Measurements from ENCODE around the gene RXRB. TPM values are rescaled to one million over a fixed set of nuclear protein-coding genes. Genes with fewer than 3 reads are reported as not detected.

The RXRB gene
- total RNA-seq, 1 donor from 2014 or later: 61.9 TPM

DNA sequence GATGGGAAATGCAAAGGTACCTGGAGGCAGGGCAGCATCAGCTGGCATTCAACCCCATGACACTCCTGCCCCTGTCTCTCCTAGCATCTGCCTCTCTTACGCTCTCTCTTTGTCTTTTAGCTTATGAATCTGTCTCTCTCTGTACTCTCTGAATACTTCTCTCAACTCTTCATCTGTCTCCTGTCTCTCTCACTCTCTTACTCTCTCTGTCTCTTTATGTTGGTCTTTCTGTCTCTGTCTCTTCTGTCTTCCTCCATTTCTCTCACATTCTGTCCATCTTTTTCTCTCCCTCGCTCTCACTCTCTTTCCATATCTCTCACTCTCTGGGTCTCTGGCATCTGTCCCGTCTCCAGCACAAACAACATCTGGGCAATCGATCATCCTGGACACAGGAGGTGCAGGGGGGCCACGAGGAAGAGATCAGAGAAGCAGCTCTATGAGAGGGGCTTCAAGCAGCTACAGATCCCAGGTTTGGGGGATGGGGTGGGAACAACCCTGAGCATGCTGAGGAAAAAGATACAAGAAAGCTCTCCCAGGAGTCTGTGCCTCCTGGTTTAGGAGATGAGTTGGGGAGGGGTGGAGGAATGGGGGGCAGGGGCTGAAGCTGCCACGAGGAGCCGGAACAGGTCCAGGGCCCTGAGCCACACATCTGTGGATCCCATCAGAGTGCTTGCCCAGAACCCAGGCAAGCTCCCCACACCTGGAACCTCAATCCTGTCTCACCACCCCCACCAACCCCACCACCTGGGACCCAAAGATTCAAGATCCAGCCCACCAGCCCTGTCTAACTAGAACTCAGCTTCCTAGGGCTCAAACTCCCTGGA, 10.6 kb downstream of the RXRB start:
- H3K27me3 Mint-ChIP-seq: peaks cover 47% of the 10 kb centered on the region
- H3K27ac Mint-ChIP-seq: no peak overlapping the region
- TF ChIP-seq, protein P1, sequence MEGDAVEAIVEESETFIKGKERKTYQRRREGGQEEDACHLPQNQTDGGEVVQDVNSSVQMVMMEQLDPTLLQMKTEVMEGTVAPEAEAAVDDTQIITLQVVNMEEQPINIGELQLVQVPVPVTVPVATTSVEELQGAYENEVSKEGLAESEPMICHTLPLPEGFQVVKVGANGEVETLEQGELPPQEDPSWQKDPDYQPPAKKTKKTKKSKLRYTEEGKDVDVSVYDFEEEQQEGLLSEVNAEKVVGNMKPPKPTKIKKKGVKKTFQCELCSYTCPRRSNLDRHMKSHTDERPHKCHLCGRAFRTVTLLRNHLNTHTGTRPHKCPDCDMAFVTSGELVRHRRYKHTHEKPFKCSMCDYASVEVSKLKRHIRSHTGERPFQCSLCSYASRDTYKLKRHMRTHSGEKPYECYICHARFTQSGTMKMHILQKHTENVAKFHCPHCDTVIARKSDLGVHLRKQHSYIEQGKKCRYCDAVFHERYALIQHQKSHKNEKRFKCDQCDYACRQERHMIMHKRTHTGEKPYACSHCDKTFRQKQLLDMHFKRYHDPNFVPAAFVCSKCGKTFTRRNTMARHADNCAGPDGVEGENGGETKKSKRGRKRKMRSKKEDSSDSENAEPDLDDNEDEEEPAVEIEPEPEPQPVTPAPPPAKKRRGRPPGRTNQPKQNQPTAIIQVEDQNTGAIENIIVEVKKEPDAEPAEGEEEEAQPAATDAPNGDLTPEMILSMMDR (conservative IDR thresholded peaks at IDR 0.05): no peak

DNA sequence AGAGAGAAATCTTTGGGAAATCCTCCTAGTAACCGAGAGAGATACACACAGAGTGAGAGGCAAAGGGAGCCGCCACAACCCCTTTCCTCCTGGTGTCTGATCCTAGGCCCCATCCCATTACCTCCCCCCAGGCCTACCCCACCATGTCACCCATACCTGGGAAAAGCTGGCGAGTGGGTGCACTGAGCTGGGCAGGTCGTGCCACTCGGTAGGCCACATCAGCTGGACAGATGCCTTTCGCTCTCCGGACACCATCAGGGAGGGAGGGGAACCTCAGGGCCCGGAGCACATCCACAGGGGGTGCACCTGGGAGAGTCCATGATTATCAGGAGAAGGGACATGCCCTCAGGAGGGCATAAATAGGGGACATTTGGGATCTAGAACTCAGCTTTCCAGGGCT, 11.3 kb downstream of the RXRB start:
- Mint-ChIP-seq H3K27ac (no peak overlapping the region), H3K9me3 (no peaks in the 10 kb centered on the region), H3K27me3 (peaks cover 49% of the 10 kb centered on the region), H3K4me3 (no peak overlapping the region), H3K36me3 (no peaks in the 10 kb centered on the region), H3K4me1 (ENCODE audit: unreplicated experiment) (peaks cover 28% of the 10 kb centered on the region)
- TF ChIP-seq, protein P1 (conservative IDR thresholded peaks at IDR 0.05): no peak
- no peak for DNase-seq (ENCODE audit: extremely low spot score, unreplicated experiment)

More for the DNA sequence above, 10.6 kb downstream of the RXRB start:
- peaks cover 32% of the 10 kb centered on the region for H3K4me1 Mint-ChIP-seq (ENCODE audit: unreplicated experiment)
- DNase-seq (ENCODE audit: extremely low spot score, unreplicated experiment): no peak
- H3K36me3 Mint-ChIP-seq: no peaks in the 10 kb centered on the region
- H3K9me3 Mint-ChIP-seq: no peaks in the 10 kb centered on the region
- no peak overlapping the region for H3K4me3 Mint-ChIP-seq

DNA sequence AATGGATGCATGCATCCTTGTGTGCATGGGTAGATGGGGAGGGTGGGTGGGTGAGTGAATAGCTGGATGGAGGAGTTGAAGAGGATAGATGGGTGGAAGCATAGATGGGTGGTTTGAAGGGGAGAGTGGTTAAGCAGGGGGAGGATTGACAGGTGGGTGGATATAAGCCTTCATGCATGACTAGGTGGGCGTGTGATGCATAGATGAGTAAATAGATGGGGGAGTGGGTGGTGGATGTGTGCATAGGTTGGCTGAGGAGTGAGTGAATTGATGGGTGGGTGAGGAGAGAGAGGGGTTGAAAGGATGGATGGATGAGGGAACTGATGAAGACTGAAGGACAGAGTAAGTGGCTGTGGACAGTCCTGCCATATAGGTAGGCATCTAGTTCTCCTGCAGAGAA, 12.7 kb downstream of the RXRB start:
- H3K27me3 Mint-ChIP-seq: peaks cover 48% of the 10 kb centered on the region
- H3K4me3 Mint-ChIP-seq: no peak overlapping the region
- no peak for DNase-seq (ENCODE audit: extremely low spot score, unreplicated experiment)
- H3K9me3 Mint-ChIP-seq: no peaks in the 10 kb centered on the region
- H3K27ac Mint-ChIP-seq: no peak overlapping the region
- H3K4me1 Mint-ChIP-seq (ENCODE audit: unreplicated experiment): peaks cover 20% of the 10 kb centered on the region
- peaks cover 4% of the 10 kb centered on the region for H3K36me3 Mint-ChIP-seq
- TF ChIP-seq, protein P1 (conservative IDR thresholded peaks at IDR 0.05): no peak

DNA sequence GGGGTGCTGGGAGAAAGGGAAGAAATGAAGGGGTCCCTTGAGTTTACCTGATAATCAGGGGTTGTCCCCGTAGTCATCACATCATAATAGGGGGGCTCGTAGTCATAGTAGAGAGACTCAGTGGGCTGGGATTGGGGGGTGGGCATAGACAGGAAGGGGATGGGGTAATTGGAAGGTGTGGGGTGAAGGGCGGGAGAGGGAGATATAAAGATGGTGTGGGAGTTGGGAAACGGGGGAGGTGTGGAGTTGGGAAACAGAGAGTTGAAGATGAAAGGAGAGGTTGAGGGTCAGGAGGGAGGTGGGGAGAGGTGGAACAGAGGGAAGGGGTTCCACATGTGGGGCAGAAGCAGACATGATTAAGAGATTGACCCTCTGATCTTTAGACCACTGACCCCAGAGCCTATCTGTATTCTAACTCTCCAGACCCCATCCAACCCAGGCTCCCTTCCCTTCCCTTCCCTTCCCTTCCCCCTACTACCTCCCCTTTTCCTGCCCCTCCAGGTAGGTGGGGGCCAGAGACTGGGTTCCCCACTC, 14.7 kb downstream of the RXRB start:
- H3K27ac Mint-ChIP-seq: no peak overlapping the region
- H3K4me3 Mint-ChIP-seq: no peak overlapping the region
- peaks cover 10% of the 10 kb centered on the region for H3K4me1 Mint-ChIP-seq (ENCODE audit: unreplicated experiment)
- H3K36me3 Mint-ChIP-seq: peaks cover 4% of the 10 kb centered on the region
- DNase-seq (ENCODE audit: extremely low spot score, unreplicated experiment): no peak
- TF ChIP-seq, protein P1 (conservative IDR thresholded peaks at IDR 0.05): no peak
- no peaks in the 10 kb centered on the region for H3K9me3 Mint-ChIP-seq
- H3K27me3 Mint-ChIP-seq: peaks cover 33% of the 10 kb centered on the region

DNA sequence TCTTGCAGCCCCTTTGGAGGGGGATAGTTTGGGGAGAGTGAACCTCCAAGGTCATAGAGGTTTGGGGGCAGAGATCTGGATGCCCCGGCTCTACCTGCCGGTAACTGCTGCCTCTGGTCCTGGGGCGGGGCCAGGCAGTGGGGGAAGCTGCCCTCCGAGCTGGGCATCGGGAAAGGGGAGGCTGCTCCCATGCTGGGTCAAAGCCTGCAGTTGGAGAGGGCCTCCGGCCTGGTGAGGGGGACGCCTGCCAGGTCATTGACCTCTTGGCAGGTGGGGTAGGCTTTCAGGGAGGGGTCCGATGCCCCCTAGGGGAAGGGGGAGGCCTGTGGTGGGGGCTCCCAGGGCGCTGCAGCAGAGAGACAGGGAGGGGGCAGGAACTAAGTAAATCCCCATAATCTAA, 15.3 kb downstream of the RXRB start:
- no peak overlapping the region for H3K4me3 Mint-ChIP-seq
- no peak overlapping the region for H3K27ac Mint-ChIP-seq
- H3K9me3 Mint-ChIP-seq: no peaks in the 10 kb centered on the region
- H3K27me3 Mint-ChIP-seq: peaks cover 28% of the 10 kb centered on the region
- no peak for DNase-seq (ENCODE audit: extremely low spot score, unreplicated experiment)
- peaks cover 5% of the 10 kb centered on the region for H3K4me1 Mint-ChIP-seq (ENCODE audit: unreplicated experiment)
- peaks cover 4% of the 10 kb centered on the region for H3K36me3 Mint-ChIP-seq
- TF ChIP-seq, protein P1 (conservative IDR thresholded peaks at IDR 0.05): no peak
